ENCODE data around the gene CNTN5. TPM values are rescaled to one million over a fixed set of nuclear protein-coding genes. Genes with fewer than 3 reads are reported as not detected.
"Not testable (repeated sequence)": the region's sequence is repeated elsewhere in the genome, so short reads cannot be mapped to it uniquely, and the experiment has no call there.

The CNTN5 gene
- total RNA-seq, 1 donor from 2014 or later: 0.15 TPM

- Mint-ChIP-seq H3K27ac (ENCODE audit: unreplicated experiment) (no peak overlapping the region), H3K9me3 (ENCODE audit: unreplicated experiment) (no peaks in the 10 kb centered on the region), H3K27me3 (ENCODE audit: unreplicated experiment) (no peaks in the 10 kb centered on the region), H3K36me3 (ENCODE audit: low read depth, unreplicated experiment) (no peaks in the 10 kb centered on the region), H3K4me1 (ENCODE audit: unreplicated experiment) (no peaks in the 10 kb centered on the region), H3K4me3 (ENCODE audit: unreplicated experiment) (no peak overlapping the region)
- no peak for TF ChIP-seq CTCF (IDR thresholded peaks at IDR 0.05; ENCODE audit: unreplicated experiment)
- no peak for DNase-seq (ENCODE audit: low spot score)
These were observed 802.3 kb downstream of the CNTN5 start for GRCh38 chr11:99822846-99823565.

GRCh38 chr11:99836739-99837138 lies 816.0 kb downstream of the CNTN5 start:
- not testable (repeated sequence) for H3K27ac Mint-ChIP-seq (ENCODE audit: unreplicated experiment); H3K9me3 Mint-ChIP-seq (ENCODE audit: unreplicated experiment); DNase-seq (ENCODE audit: low spot score); H3K4me3 Mint-ChIP-seq (ENCODE audit: unreplicated experiment); H3K4me1 Mint-ChIP-seq (ENCODE audit: unreplicated experiment); H3K27me3 Mint-ChIP-seq (ENCODE audit: unreplicated experiment); H3K36me3 Mint-ChIP-seq (ENCODE audit: low read depth, unreplicated experiment)

GRCh38 chr11:99841885-99842284 lies 821.1 kb downstream of the CNTN5 start:
- Mint-ChIP-seq H3K9me3 (ENCODE audit: unreplicated experiment) (no peaks in the 10 kb centered on the region), H3K36me3 (ENCODE audit: low read depth, unreplicated experiment) (no peaks in the 10 kb centered on the region), H3K27me3 (ENCODE audit: unreplicated experiment) (no peaks in the 10 kb centered on the region), H3K4me1 (ENCODE audit: unreplicated experiment) (no peaks in the 10 kb centered on the region), H3K27ac (ENCODE audit: unreplicated experiment) (no peak overlapping the region), H3K4me3 (ENCODE audit: unreplicated experiment) (no peak overlapping the region)
- DNase-seq (ENCODE audit: low spot score): no peak
- TF ChIP-seq CTCF (IDR thresholded peaks at IDR 0.05; ENCODE audit: unreplicated experiment): no peak

- no peak for TF ChIP-seq CTCF (IDR thresholded peaks at IDR 0.05; ENCODE audit: unreplicated experiment)
- no peak overlapping the region for H3K27ac Mint-ChIP-seq (ENCODE audit: unreplicated experiment)
- no peaks in the 10 kb centered on the region for H3K4me1 Mint-ChIP-seq (ENCODE audit: unreplicated experiment)
- no peaks in the 10 kb centered on the region for H3K27me3 Mint-ChIP-seq (ENCODE audit: unreplicated experiment)
- H3K9me3 Mint-ChIP-seq (ENCODE audit: unreplicated experiment): no peaks in the 10 kb centered on the region
- no peak for DNase-seq (ENCODE audit: low spot score)
- H3K36me3 Mint-ChIP-seq (ENCODE audit: low read depth, unreplicated experiment): no peaks in the 10 kb centered on the region
- no peak overlapping the region for H3K4me3 Mint-ChIP-seq (ENCODE audit: unreplicated experiment)
These were observed 845.2 kb downstream of the CNTN5 start for GRCh38 chr11:99865951-99866350.

- Mint-ChIP-seq H3K27ac (ENCODE audit: unreplicated experiment) (no peak overlapping the region), H3K4me1 (ENCODE audit: unreplicated experiment) (no peaks in the 10 kb centered on the region), H3K9me3 (ENCODE audit: unreplicated experiment) (no peaks in the 10 kb centered on the region), H3K27me3 (ENCODE audit: unreplicated experiment) (no peaks in the 10 kb centered on the region), H3K36me3 (ENCODE audit: low read depth, unreplicated experiment) (no peaks in the 10 kb centered on the region), H3K4me3 (ENCODE audit: unreplicated experiment) (no peak overlapping the region)
- DNase-seq (ENCODE audit: low spot score): no peak
- no peak for TF ChIP-seq CTCF (IDR thresholded peaks at IDR 0.05; ENCODE audit: unreplicated experiment)
These were observed 860.9 kb downstream of the CNTN5 start for GRCh38 chr11:99881610-99882009.

All from endothelial cell (in vitro differentiated cells).